ENCODE measurements around the gene RRAGC.

The RRAGC gene

DNA sequence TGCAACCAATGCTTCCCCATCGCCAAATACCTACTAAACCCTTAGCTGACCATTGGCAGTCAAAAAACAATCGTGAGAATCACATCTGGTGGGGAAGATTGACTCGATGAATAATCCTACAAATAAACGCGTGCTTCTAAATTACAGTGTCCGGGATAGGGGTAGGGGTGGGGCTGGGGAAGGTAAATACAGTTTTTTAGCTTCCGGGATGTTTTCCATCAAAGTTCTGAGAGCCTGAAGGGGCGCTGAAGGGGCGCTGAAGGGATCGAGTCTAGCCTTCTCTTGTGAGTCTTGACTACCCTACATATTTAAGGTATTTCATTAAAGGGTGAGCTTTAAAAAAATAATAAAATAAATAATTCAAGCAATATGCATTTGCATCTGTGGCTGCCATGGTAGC lies 40.5 kb downstream of the RRAGC start:
- no peaks in the 10 kb centered on the region for H3K27me3 ChIP-seq (ENCODE audit: insufficient read depth, low read depth, severe bottlenecking)

DNA sequence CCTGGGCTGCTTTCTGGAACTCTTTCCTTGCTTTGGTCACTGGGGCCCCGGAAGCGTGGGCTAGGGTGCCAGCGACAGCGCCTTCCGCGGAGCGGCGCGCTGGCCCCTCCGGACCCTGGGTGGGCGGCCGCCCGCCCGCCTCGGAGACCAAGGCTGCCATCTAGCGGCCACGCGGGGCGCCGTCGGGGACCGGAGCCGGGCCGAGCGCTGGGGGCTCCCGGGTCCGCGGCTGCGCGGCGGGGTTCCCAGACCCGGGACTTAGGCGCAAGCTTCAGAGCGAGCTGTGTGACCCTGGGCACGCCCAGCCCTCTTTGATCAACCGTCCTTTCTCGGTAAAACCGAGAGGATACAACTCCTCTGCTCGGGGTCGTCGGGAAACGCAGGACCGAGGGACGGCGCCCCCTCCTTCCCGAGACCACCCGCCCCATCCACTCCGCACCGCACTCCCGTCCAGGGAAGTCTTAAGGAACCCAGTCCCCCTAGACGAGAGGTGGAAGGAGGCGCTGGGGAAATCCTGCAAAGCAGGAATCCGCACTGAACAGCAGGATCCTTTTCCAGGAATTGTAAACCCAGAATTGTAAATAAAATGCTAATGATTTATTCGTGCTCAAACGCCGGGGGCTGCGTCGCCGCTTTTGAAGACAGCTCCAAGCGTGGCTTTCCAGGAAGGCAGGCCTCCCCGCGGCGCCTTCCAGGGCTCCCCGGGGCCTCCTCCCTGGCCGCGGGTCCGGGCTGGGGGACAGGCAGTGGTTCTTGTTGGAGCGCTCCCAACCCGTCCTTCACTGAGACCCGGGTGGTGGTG lies 41.2 kb downstream of the RRAGC start:
- H3K9me3 ChIP-seq (ENCODE audit: severe bottlenecking), result peaks cover 4% of the 10 kb centered on the region
- H3K27ac ChIP-seq, result peak overlapping the region; percentile 68
- DNase-seq, result peak; percentile 71
- TF ChIP-seq, protein P1, sequence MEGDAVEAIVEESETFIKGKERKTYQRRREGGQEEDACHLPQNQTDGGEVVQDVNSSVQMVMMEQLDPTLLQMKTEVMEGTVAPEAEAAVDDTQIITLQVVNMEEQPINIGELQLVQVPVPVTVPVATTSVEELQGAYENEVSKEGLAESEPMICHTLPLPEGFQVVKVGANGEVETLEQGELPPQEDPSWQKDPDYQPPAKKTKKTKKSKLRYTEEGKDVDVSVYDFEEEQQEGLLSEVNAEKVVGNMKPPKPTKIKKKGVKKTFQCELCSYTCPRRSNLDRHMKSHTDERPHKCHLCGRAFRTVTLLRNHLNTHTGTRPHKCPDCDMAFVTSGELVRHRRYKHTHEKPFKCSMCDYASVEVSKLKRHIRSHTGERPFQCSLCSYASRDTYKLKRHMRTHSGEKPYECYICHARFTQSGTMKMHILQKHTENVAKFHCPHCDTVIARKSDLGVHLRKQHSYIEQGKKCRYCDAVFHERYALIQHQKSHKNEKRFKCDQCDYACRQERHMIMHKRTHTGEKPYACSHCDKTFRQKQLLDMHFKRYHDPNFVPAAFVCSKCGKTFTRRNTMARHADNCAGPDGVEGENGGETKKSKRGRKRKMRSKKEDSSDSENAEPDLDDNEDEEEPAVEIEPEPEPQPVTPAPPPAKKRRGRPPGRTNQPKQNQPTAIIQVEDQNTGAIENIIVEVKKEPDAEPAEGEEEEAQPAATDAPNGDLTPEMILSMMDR (IDR thresholded peaks at IDR 0.05; ENCODE audit: low read depth, low read length), result peak; percentile 63; the same call in 1 of the 2 replicates
- H3K27me3 ChIP-seq (ENCODE audit: insufficient read depth, low read depth, severe bottlenecking), result no peaks in the 10 kb centered on the region
- no peaks in the 10 kb centered on the region for H3K36me3 ChIP-seq
- H3K4me3 ChIP-seq (ENCODE audit: low read depth, low read length), result peak overlapping the region; percentile 60

More for the DNA sequence above, 40.5 kb downstream of the RRAGC start:
- TF ChIP-seq, protein P1 (IDR thresholded peaks at IDR 0.05; ENCODE audit: low read depth, low read length), result no peak
- no peak for DNase-seq
- Histone ChIP-seq H3K36me3 (no peaks in the 10 kb centered on the region), H3K9me3 (ENCODE audit: severe bottlenecking) (peaks cover 4% of the 10 kb centered on the region), H3K27ac (no peak overlapping the region), H3K4me3 (ENCODE audit: low read depth, low read length) (no peak overlapping the region)

DNA sequence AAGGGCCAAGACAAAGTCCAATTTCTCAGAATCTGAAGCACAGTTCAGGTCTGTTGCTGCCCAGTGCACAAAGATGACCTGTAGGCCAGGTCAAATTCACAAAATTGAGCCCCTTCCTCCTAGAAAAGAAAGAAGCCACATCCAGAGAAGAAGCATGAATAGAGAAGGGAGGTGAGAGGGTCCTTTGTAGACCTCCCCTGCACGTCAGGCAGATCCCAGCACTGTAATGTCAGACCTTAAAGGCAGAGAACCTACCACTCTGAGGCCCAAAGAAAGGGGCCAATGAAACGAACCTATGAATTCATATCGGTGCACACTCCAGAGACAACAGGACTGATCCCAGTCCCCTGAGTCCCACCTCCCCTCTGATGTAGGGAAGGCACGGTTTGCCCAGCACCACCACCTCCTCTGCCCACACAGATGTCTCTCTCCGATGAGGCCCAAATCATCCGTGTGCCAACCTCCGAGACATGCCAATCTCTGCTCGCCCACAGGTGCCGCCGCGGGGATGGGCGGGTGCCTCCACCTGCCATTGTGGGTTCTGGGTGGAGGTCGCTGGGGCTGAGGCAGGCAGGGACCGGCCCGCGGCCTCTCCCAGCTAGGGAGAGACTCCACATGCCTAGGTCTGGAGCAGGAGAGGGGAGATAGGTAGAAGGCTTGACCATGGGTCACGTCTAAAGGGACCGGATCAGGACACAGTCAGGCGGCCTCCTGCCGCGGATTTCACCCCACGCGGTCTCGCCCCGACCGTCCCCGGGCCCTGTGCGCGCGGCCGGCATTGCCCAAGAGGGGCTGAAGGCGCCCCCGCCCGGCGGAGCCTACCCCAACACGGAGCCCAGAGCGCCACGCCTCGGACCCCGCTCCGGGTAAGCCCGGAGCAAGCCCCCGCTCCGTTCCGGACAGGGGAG lies 42.1 kb downstream of the RRAGC start:
- Histone ChIP-seq H3K4me3 (ENCODE audit: low read depth, low read length) (peak overlapping the region; percentile 60), H3K9me3 (ENCODE audit: severe bottlenecking) (peaks cover 4% of the 10 kb centered on the region), H3K36me3 (no peaks in the 10 kb centered on the region), H3K27ac (peak overlapping the region; percentile 68), H3K27me3 (ENCODE audit: insufficient read depth, low read depth, severe bottlenecking) (no peaks in the 10 kb centered on the region)
- TF ChIP-seq, protein P1 (IDR thresholded peaks at IDR 0.05; ENCODE audit: low read depth, low read length), result no peak
- DNase-seq, result peak; percentile 63

DNA sequence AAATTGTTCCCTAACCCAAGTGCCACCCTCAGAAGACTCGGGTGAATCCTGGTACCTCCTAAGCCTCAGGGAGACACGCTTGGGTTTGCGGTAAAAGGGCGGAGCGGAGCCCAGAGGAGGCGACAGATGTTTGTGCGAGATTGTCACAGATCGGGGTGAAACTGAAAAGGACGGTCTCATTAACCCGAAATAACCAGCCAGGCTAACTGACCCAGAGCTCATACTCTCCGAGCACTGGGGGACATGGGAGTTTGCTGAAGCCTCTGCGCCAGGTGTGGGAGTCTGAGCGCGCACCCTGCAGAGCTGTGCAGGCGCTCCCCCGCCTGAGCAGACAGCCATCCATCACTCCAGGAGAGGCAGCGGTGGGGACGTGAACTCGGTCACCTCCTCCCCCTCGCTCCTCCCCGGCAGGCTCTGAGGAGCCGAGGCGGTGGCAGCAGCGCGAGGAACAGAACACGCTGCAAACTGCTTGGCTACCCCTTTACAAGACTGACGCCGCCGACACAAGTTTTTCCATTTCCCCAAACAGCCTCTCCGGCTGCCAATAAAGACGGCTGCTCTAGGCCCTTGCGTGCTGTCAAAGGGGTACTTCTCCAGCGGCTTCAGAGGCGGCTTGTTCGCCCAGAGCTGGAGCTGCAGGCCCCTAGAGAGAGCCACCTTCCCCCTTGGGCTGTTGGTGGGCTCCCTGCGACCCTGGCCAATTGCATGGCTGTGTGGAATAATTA lies 43.5 kb downstream of the RRAGC start:
- DNase-seq, result peak; percentile 85
- TF ChIP-seq, protein P1 (IDR thresholded peaks at IDR 0.05; ENCODE audit: low read depth, low read length), result 0 out of 2 replicates have a peak, but pooled peaks have one; percentile 13
- Histone ChIP-seq H3K27me3 (ENCODE audit: insufficient read depth, low read depth, severe bottlenecking) (no peaks in the 10 kb centered on the region), H3K27ac (0 out of 2 replicates have a peak overlapping the region, but pooled peaks have one; percentile 7), H3K9me3 (ENCODE audit: severe bottlenecking) (peaks cover 4% of the 10 kb centered on the region), H3K36me3 (no peaks in the 10 kb centered on the region), H3K4me3 (ENCODE audit: low read depth, low read length) (peak overlapping the region; percentile 32)

DNA sequence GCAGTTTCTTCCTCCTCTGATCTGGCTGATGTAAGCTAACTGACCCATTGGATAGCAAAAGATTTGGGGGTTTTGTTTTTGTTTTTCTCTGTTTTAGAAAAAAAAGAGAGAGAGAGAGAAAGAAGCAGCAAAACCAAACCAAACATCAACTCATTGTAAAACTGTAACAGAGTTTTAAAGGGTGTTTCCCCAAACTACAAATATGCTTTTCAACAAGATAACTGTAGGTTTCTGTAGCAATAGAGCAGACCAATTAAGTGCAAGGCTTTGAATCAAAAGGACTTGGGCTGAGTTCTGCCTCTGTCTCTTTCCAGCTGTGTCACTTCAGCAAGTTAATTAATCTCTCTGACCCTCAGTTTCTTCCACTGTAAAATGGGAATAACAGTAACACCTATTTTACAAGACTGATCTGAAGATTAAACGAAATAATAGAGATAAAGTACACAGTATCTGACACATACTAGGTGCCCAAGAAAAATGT lies 44.5 kb downstream of the RRAGC start:
- no peaks in the 10 kb centered on the region for H3K36me3 ChIP-seq
- H3K4me3 ChIP-seq (ENCODE audit: low read depth, low read length), result no peak overlapping the region
- DNase-seq, result no peak
- H3K27me3 ChIP-seq (ENCODE audit: insufficient read depth, low read depth, severe bottlenecking), result no peaks in the 10 kb centered on the region
- peaks cover 4% of the 10 kb centered on the region for H3K9me3 ChIP-seq (ENCODE audit: severe bottlenecking)
- H3K27ac ChIP-seq, result no peak overlapping the region
- TF ChIP-seq, protein P1 (IDR thresholded peaks at IDR 0.05; ENCODE audit: low read depth, low read length), result no peak

Data from WERI-Rb-1 (cell line).